ENCODE results near the gene STRBP. TPM values are rescaled to one million over a fixed set of nuclear protein-coding genes. Genes with fewer than 3 reads are reported as not detected.

Gene STRBP
- 69.9 and 74.0 TPM in 2 replicates for total RNA-seq (2021)
- long read RNA-seq, partial matches to known transcripts = 5 of 14 reads
- long read RNA-seq, other reads (novel, unspliced or antisense) = 9 of 14 reads

DNA sequence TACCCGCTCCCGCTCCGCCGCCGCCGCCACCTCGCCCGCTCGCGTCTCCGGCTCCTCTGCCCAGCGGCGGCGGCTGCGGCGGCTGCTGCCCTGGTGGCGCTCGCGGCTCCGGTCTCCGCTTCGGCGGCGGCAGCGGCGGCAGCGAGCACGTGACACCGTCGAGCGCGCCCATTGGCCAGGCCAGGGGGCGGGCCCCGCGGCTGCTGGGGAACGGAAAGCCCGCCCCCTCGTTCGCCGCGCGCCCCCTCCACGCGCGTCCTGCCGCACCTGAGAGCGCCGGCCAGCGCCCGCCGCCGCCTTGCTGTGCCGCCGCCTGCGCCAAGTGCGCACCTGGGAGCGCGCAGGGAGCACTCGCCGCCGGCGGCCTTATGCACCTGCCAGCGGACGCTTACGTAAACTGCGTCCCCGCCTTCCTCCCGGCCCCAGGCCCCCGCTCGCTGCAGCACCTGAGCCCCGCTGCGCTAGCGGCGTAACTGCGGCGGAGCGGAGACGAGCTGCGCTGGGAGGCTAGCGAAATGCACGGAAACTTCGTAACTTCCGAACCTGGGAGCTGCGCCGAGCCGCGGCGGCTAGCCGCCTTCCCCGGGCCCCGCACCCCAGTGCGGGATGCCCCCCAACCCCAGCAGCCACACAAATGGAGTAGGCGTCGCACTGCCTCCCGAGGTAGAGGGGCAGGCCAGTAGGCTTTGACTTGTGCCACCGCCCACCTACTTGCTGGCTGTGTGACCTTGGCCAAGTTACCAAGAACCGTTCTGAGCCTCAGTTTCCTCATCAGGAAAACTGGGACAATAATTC is at the start of gene STRBP:
Gene STRBP (minus strand): TSS at position 122 of the 795 bp plus-strand sequence. CDS start 84,452 bp downstream, outside the sequence.
- Histone ChIP-seq H3K27ac (ENCODE audit: insufficient read length, low read depth, low read length) (no peak within 1 kb of the TSS), H3K9me3 (ENCODE audit: control insufficient read depth, low read depth, low read length) (no peaks in the 10 kb centered on the region), H2BK15ac (ENCODE audit: low read depth, low read length) (no peak within 1 kb of the TSS), H3K79me2 (ENCODE audit: insufficient read depth, low read length) (peaks cover 14% of the 10 kb centered on the region; the same call in 1 of the 2 replicates), H3T11ph (ENCODE audit: low read length) (no peak within 1 kb of the TSS), H2AK5ac (ENCODE audit: insufficient read length, low read length) (no peak within 1 kb of the TSS), H3K56ac (ENCODE audit: insufficient read length, low read depth, low read length) (no peak within 1 kb of the TSS), H2BK20ac (ENCODE audit: low read depth, low read length, poor library complexity, severe bottlenecking) (no peak within 1 kb of the TSS), H4K91ac (ENCODE audit: insufficient read length, low read depth, low read length) (no peak within 1 kb of the TSS), H3K23me2 (ENCODE audit: insufficient read length, low read depth, low read length, poor library complexity, severe bottlenecking) (peaks cover 15% of the 10 kb centered on the region), H3K23ac (ENCODE audit: insufficient read length, low read depth, low read length) (no peak within 1 kb of the TSS), H3K27me3 (ENCODE audit: insufficient read depth, low read length) (no peaks in the 10 kb centered on the region), H2BK12ac (ENCODE audit: insufficient read length, low read depth, low read length) (no peak within 1 kb of the TSS), H3K9ac (ENCODE audit: extremely low read depth, insufficient read length, low read length) (peak within 1 kb of the TSS; percentile 25), H2BK120ac (ENCODE audit: low read depth, low read length, poor library complexity, severe bottlenecking) (no peak within 1 kb of the TSS), H3K4ac (ENCODE audit: low read depth, low read length) (no peak within 1 kb of the TSS), H4K5ac (ENCODE audit: insufficient read length, low read depth, low read length) (no peak within 1 kb of the TSS), H3K14ac (ENCODE audit: insufficient read depth, low read length) (peak within 1 kb of the TSS; percentile 24), H3K18ac (ENCODE audit: insufficient read length, low read depth, low read length) (peak within 1 kb of the TSS; percentile 34), H3K79me1 (ENCODE audit: insufficient read depth, low read depth, low read length, poor library complexity, severe bottlenecking) (no peaks in the 10 kb centered on the region), H4K20me1 (ENCODE audit: control insufficient read depth, insufficient read depth, insufficient read length) (no peaks in the 10 kb centered on the region), H2AFZ (ENCODE audit: low read length) (no peak within 1 kb of the TSS), H3K4me2 (ENCODE audit: insufficient read depth, insufficient read length, low read length) (peak within 1 kb of the TSS; percentile 96), H2BK5ac (ENCODE audit: insufficient read length, low read length) (no peak within 1 kb of the TSS), H4K8ac (replicated peaks; ENCODE audit: insufficient read length, low read depth, low read length) (no peak within 1 kb of the TSS), H3K4me1 (ENCODE audit: insufficient read depth, low read length) (peaks cover 10% of the 10 kb centered on the region; the same call in 1 of the 2 replicates)
- no CpG with 5 or more reads among the region's 97 CpGs for WGBS (ENCODE audit: extremely low coverage, insufficient read length, low lambda C conversion rate)
- TF ChIP-seq, protein P1, sequence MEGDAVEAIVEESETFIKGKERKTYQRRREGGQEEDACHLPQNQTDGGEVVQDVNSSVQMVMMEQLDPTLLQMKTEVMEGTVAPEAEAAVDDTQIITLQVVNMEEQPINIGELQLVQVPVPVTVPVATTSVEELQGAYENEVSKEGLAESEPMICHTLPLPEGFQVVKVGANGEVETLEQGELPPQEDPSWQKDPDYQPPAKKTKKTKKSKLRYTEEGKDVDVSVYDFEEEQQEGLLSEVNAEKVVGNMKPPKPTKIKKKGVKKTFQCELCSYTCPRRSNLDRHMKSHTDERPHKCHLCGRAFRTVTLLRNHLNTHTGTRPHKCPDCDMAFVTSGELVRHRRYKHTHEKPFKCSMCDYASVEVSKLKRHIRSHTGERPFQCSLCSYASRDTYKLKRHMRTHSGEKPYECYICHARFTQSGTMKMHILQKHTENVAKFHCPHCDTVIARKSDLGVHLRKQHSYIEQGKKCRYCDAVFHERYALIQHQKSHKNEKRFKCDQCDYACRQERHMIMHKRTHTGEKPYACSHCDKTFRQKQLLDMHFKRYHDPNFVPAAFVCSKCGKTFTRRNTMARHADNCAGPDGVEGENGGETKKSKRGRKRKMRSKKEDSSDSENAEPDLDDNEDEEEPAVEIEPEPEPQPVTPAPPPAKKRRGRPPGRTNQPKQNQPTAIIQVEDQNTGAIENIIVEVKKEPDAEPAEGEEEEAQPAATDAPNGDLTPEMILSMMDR (conservative IDR thresholded peaks at IDR 0.05) = no peak
- peak within 1 kb of the TSS in 1 of 3 experiments; percentile 97; a peak in 2 of 7 replicates for H3K27ac Mint-ChIP-seq
- H3K4me3 Mint-ChIP-seq = peak within 1 kb of the TSS; percentile 74 to 93
- DNase-seq = peak; percentile 90
- no peaks in the 10 kb centered on the region for H3K36me3 Mint-ChIP-seq (ENCODE audit: insufficient read depth in 1 of 3, low read depth in 3 of 3)
- H3K27me3 Mint-ChIP-seq (ENCODE audit: low read depth) = peaks cover 9% of the 10 kb centered on the region
- H3K9me3 Mint-ChIP-seq = no peaks in the 10 kb centered on the region
- H3K4me1 Mint-ChIP-seq = peaks cover 34 to 40% of the 10 kb centered on the region in 2 experiments
